GM19099 (cell line): ENCODE measurements around the gene TTC22.

Experiments
- POLR2A ChIP-seq: IDR thresholded peaks from 3 replicates; pipeline ENCODE4 v1.6.1; 2011; ENCODE audit warnings: low read depth; ENCODE audit not compliant: insufficient read length; ENCODE audit errors: extremely low read depth

TTC22 gene

DNA sequence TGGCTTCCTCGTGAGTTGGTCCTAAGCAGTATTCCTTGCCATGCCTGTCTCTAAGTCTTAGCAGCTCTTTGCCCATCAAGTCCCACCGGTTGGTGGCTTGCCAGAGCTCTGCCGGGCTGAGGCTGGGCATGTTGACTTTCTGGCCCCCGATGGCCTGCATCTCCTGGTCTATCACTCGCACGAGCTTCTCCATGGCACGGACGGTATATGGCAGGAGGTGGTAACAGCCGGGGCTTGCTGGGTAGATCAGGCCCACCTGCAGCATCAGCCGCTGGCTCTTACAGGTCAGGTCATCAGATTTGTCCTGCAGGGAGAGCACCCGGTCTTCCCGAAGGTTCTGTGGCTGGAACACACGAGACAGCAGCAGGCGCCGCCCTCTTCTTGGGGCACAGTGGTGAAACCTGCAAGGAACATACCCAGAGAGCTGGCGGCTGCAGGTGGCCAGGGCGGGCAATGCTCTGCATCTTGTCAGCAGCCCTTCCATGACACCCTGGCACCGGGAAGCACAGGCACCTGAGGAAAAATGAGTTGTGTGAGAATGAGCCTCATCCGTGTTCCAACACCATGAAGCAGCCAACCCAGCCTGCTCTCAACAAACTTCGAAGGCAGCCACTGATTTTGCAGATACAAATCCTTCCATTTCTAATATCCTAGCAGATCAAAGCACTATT is 42.3 kb downstream of the TTC22 start:
- no peak for TF ChIP-seq POLR2A

DNA sequence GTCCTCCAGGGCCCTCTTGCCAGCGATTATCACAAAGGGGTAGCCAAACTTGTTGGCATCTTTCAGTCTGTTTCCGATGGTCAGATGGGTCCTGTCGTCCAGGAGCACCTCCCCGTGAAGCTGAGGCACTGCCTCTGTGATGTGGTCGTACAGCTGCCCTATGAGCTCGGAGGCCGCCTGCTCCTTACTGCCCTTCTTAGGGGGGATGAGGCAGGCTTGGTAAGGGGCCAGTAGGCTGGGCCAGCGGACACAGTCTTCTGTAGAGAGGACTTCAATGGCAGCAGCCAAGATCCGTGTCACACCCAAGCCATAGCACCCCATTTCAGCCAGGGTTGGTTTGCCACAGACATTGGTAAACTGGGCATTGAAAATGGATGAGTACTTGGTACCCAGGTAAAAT is 43.3 kb downstream of the TTC22 start:
- TF ChIP-seq POLR2A = no peak

DNA sequence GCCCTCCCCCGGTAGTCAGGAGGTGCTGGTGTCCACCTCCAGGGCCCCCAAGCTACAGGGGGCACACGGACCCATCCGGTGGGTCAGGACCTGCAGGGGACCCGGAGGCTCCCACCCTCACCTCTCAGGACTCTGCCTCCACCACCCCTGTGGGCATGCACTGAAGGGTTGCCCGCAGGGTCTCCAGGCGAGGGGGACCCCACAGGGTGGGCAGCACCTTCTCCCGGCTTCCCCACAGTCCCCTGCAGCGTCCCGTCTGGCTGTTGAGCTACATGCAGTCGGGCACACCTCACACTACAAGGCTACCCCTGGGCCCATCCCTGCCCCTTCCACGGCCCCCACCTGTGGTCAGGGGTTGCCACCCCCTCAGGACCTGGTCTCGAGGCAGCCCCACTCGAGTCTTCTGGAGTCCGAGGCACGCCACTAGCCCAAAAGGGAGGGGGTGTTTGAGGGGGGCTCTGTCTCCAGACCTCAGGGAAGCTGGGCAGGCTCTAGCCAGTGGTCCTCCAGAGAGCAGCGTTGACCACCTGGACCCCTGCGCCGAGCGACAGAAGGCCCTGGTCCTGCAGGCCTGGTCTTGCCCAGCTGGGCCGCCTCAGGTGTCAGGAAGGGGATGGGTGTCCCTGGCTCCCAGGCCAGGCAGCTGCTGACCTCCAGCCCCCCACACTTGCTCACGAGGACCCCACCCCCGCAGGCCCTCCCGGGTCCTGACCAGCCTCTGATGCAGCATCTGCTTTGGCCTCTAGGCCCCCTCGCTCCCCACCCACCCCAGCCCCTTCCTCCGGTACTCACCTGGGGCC is 46.4 kb downstream of the TTC22 start:
- no peak for TF ChIP-seq POLR2A

DNA sequence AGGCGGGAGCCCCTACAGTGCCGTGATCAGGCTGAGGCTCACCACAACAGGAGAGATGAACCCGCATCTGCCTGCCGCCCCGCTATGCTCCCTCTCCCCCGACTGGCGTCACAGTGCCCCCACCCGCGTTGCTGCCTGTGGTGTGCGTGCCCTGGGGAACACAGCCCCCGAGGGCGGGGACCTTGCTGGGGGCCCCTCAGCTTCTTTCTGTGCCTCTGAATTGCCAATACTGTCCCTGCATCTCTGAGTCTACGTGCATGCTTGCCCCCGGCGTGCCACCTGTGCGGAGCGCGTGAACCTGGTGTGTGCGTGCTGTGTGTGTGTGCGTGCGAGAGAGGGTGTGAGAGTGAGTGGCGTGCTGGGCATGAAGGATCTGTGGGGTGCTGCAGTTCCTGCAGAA is 47.1 kb downstream of the TTC22 start:
- no peak for TF ChIP-seq POLR2A

DNA sequence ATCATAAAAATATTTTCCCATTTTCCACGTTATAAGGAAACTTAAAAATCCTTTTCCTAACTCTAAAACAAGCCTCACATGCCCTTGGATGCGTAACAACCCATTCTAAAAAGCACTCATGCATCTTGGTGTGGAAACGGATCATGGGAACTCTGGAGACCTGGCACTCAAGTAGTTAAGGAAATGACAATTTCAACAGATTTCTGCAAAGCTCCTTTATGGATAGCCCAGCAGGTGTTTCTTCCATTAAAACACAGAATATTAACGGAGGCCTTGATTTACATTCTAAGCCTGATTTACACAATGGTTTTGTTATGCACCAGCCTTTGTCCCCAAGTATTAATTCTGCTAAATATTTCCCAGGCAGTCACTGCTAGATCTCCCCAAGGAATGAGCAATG is 49.7 kb downstream of the TTC22 start:
- no peak for TF ChIP-seq POLR2A

DNA sequence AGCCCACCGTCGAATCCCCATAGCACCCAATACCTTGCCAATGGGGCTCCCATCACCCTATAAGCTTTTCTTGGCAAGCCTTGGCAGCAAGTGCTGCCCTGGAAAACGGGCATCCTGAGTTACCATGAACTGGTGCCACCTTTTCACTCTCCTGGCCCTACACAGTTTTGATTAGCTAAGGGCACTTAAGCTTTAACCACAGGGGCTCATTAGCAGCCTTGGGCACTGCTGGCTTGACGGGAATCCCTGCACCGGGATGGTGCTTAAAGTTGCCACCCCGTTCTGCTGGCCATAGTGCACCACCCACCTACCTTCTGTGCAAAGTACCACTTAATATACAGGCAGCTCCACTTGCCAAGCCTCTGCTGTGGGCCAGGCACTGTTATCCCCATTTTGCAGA is 50.5 kb downstream of the TTC22 start:
- no peak for TF ChIP-seq POLR2A

DNA sequence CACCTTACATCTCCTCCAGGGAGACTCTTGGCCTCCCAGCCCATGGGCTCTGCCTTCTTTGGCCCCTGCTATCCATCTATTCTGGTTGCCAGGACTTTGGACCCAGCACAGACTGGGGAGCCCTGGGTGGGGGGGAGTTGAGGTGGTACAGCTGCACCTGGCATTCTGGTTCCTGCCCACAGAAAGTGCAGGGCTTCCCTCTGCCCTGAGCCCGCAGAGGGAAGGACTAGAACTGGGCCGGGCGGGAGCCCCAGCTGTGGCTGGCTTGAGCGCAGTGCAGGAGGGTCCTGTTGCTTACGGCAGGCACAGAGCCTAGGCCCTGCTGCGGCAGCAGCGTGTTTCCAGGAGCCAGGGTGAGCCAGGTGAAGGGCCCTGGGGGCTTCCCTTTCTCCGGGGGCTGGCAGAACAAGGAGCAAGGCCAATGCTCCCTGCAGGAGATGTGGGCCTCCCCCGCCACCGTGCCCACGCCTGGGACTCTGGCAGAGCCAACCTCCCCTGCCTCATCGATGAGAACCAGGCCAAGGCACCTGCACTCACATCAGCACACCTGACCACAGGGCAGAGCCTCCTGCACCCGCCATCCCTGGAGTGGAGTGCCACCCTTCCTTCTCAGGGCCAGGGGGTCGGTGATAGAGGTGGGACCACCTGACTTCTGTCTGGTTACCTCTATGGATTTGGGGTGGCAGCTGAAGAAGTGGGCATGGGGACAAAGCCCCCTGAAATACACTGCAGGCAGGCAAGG is 52.9 kb downstream of the TTC22 start:
- no peak for TF ChIP-seq POLR2A

DNA sequence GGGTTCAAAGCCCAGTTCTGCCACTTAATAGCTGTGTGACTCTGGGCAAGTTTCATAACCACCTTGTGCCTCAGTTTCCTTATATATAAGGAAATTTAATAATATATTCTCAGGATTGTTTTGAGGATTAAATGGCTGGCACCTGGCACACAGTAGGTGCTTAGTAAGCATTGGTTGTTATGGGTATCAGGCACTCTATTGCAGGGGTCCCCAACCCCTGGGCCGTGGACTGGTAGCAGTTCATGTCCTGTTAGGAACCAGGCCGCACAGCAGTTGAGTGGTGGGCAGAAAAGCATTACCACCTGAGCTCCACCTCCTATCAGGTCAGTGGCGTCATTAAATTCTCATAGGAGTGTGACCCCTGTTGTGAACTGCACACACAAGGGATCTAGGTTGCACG is 55.3 kb downstream of the TTC22 start:
- no peak for TF ChIP-seq POLR2A

DNA sequence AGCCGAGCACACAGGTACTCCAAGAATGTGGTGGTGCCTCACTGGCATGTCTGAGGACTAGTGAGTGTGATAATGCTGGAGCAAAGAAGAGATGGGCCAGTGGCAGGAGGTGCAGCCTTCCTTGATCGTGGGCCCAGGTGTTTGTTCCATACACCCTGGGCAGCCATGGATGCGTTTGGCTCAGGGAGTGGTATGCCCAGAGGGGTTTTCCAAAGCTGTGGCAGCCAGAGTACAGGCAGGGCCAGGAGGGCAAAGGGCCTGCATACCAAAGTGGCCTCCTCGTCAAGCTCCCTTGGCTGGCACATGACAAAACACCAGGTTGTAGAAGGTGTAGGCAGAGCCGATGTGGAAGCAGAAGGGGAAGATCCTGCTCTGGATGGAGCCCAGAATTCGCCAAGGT is 55.8 kb downstream of the TTC22 start:
- TF ChIP-seq POLR2A = no peak

DNA sequence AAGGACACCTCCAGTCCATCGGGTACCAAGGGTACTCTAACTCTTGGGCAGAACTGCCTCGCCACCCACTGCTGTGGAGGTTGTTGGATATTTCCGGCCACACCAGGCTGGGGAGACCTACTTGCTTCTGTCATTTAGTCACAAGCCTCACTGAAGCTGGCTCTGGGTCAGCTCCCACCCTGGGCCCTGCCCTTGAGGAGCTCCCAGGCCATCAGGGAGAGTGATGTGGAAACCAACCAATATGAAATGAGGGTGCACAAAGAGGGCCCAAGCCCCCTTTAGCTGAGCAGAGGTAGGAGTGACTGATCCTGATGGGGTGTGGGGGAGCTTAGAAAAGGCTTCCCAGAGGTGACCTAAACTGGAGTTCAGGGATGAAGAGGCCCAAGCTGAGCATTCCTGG is 56.4 kb downstream of the TTC22 start:
- no peak for TF ChIP-seq POLR2A

DNA sequence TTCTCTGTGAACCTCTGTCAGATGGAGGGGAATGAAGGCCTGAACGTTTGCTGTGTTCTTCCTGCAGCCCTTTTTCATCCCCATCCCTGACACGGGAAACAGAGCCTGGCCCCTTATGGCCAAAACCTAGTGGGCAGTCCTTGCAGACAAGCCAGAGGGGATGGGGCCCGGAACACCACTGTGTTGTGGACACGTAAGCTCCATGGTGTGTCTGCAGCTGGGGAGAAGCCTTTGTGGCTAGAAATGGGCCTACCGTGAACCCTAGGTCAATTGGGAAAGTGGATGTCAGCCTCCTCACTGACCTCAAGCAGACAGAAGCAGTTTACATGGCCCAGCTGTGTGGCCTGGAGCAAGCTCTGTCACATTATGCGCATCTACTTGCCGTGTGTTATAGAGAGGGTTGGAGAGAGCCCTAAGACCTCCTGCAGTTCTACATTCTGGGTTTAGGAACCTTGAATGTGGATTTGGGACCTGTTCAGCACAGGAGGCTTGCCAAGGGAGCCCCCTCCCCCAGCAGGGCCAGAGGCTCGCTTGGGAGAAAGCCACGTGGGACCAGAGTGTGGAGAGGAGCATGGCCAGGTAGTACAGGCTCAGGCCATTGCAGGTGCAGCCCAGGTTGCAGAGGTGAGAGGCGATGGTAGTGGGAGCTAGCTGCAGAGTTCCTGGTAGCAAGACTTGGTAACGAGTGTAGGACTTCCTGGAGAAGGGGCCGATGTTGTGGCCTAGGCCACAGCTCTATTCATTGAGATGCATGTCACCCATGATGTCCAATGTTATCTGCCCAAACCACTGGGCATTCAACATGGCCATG is 57.5 kb downstream of the TTC22 start:
- no peak for TF ChIP-seq POLR2A

DNA sequence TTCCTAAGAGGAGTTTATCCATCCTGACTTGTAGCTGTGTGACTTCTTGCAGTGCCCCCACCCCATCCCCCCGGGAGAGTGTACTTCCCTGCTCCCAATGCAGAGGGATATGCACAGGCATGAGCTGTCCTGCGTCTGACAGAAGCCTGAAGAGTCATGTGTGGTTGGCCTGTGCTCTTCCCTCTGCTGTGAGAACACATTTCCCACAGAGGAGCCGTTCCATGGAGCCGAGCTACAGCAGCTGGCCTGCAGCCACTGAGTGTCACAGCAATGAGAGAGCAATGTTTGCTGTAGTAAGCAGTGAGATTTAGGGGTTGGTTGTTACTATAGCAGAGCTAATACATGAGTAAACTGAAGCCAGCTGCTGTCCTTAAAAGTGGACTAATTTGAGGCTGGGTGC is 58.8 kb downstream of the TTC22 start:
- no peak for TF ChIP-seq POLR2A

DNA sequence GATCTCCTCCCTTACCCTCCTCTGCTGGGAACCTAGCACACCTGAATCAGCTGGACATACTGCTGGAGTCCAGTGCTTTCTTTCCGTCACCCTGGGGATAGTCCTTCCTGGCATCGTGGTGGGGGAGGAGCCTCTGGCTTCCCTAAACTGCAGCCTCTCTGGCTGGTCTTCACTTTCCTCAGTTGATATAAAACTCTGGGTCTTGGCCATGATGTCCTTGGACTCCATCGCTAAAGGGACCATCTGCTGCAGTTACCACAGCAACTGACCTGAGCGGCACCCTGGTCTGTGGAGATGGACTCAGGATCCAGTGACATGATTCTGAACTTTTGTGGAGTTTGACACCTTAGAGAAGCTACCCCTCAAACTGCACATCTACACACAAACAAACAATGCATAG is 59.6 kb downstream of the TTC22 start:
- no peak for TF ChIP-seq POLR2A

DNA sequence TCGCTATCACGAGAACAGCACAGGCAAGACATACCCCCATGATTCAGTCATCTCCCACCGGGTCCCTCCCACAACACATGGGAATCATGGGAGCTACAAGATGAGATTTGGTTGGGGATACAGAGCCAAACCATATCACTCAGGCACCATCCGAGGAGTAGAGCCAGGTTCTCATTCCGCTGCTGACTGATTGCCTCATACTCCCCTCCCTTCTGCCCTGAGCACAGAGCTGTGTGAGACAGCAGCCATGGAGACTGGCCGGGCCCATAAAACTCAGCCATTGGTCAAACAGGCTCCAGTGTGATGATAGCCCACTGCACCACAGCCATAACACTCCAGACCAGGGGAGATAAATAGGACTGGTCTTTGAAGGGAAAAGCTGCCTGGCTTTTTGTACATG is 62.9 kb downstream of the TTC22 start:
- no peak for TF ChIP-seq POLR2A

DNA sequence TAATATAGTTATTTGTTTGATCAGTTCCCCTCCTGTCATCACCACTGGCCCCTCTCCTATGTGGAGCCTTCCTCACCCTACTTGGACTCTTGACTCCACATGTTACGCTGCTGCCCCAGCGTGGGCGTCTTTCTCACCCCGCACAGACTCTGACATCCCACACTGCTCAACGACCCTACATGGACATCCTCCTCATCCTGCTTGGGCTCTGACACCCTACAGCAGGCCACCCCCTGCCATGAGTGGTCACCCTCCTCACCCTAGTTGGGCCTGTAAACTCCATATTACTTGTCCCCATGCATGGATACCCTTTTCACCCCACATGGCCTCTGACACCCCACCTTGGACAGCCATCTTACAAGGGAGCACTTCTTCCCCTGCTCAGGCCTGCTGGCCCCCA is 64.4 kb downstream of the TTC22 start:
- no peak for TF ChIP-seq POLR2A
